GDM1 (cell line): Measurements from ENCODE around the gene CAPS.

Source experiments
- DNase-seq: peaks from one replicate; lab custom pipeline; 2025; lab: John Stamatoyannopoulos, UW

The CAPS gene

DNA sequence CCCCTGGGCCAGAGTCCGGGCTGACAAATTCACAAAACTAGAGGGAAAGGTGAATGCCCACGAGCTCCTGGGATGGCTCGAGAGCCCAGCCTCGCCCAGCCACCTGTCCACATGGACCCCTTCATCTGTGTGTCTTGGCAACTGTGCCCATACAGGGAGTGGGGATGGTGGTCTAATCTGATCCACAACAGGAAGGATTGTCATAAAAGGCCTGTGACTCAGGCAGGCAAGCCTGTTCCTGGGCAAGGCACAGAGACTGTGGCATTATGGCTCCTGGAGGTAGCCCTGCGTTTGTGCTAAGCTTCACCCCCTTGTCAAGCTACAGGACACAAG is 20.0 kb downstream of the CAPS start:
- DNase-seq, result no peak

DNA sequence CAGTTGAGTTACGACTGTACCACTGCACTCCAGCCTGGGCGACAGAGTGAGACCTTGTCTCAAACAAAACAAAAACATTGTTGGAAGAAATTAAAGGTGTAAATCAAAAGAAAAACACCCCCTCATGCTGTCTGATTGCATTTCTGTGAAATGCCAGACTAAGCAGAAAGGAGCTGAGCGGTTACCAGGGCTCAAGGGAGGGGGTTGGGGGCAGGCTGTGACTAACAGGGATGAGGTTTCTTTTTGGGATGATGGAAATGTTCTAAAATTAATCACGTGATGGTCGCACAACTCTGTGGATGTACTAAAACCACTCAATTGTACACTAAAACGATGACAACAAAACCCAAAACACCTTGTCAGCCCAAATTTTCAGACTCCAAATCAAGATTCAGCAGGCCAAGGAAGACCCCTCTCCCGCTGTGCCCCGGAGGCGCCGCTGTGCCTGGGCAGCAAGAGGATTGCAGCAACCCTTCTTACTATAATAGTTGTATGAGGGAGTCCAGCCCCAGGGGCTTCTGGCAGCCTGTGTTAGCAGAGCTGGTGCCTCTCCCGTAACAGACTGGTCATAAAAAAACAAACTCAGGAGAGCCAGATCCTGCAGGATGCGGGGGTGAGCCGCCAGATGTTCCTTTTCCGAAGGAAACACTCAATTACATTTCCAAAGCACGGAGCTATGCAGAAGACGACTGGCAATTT is 20.9 kb downstream of the CAPS start:
- DNase-seq, result no peak

DNA sequence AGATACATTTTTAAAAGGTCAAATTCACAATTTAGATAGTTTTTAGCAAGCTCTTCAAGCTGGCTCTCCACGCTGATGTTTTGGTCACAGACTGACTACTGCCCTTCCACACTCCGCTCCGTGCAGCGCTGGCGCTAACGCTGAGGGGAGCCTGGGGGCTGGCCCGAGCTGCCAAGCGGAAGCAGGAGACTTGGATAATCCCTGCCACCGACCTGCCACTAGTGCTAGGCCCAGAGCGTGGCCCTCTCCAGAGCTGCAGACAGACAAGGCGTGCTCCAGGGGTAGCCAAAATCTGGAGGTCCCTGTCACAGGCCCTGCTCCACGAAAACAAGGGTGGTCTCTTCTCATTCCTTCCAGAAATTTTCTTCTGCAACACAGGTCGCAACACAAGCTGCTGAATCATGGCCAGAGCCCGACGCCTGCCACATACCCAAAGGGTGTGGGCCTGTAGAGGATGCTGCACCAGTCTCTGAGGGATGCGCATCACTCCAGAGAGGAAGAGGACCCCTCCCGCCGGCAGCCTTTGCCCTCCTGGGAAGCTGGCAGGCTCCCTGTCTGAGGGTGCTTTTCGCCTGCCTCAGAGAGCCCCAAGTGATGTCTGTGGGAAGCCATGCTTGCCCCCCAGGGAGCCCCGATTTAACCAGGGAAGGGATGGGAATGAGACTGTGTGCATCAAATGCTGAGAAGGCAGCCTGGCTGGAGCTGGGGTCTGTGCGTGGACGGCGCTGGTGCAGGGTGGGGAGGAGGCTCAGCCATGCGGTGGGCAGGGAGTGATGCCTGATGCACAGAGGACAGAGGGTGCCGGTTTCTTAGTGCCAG is 21.6 kb downstream of the CAPS start:
- DNase-seq, result no peak

DNA sequence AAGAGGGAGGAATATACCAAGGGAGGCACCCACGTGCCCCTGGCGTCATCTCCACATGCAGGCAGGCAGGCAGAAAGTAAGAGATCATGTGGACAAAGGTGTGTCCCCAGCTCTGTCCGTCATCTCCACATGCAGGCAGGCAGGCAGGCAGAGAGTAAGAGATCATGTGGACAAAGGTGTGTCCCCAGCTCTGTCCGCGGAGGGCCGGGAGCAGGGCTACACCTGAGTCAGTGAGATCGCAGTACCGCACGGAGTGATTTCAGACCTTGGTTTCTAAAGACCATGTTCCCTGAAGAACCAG is 22.2 kb downstream of the CAPS start:
- no peak for DNase-seq

DNA sequence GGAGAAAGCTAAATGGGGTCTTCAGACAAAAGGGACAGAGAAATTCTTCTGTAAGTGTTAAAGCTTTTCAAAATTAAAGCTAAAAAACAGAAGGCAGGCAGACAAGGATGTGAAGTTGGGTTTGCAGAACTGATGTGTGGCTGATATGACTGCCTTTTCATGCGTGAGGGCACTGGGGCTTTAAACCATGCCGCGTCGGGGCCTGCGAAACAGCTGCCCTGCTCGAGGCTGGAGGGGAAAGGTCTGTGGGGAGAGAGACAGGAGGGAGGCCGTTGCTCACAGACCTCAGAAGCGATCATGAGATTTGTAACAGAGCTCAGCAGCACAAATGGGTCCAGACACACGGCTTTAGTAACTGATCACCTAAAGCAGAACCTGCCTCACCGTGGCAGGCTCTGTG is 23.5 kb downstream of the CAPS start:
- DNase-seq, result no peak

DNA sequence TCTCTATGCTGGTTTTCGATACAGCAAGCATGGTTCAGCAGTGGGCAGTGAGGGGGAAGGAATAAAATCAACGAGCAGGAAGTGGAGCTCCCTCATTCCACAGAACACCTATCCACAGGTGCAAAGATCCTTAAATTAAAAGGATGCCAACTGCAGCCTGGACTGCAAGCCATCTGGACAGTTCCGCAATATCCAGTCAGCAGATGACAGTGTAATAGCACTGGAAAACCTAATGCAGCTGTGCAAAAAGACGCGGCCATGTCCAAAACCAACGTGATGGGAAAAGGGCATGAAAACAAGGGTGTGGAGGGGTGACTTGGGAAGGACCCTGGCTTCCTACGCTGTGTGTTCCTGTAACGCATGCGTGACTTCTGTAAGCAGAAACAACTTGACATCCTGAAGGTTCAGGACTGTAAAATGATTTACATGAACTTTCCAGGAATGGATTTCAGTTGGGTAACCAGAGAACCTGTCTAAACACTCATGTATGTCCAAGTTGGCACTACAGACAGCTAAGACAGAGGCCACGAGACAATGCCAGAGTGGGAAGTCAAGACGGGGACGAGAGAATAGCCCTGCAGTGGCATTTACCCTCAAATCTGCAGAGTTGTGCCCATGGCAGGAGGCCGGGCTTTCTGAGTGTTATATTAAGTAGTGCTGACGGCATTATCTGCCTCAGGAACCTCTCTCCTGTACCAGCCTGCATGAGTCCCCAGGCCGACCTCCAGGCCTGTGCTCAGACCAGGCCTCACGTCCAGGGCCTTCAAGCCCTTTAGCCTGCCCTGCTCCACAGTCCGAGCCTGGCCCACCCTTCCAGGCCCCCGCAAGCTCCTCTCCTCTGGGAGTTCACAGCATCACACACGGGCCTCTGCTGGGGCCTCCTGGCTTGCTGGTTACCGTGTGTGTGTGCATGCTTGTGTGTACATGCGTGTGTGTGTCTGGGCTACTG is 26.5 kb downstream of the CAPS start:
- DNase-seq, result no peak

DNA sequence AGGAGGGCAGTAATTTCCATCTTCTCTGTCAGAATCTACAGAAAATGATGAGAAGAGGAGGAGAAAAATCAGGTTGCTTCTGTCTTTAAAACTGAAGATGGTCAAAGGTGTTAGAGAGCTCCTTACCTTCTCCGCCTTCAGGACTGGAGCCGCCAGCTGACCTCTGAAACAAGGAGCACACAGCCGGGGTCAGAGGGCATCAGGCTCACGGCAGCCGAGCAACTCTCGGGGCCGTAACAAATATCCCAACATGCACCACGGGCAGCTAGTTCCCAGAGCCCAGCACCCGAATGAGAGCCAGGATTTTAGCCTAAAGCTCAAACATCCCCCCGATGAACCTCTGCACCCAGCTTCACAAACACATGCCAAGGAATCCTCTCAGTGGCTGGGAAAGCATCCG is 27.6 kb downstream of the CAPS start:
- DNase-seq, result no peak

DNA sequence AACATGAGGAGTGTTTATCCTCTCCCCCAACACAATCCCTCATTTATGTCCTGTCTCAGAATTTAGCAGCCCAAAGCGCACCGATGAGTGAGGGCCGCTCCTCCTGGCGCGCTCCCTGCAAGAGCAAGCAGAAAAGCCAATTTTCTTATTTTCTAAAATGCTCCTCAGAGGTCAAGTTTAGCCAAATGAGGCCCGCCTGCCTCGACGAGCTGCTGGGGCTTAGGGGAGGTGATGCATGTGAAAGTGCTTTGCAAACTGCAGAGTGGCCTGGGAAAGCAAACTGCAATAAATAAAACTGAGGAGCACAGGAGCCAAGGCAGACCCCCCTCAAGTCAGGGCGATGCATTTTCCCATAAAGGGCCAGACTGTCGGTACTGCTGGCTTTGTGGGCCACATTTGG is 29.0 kb downstream of the CAPS start:
- DNase-seq, result no peak

DNA sequence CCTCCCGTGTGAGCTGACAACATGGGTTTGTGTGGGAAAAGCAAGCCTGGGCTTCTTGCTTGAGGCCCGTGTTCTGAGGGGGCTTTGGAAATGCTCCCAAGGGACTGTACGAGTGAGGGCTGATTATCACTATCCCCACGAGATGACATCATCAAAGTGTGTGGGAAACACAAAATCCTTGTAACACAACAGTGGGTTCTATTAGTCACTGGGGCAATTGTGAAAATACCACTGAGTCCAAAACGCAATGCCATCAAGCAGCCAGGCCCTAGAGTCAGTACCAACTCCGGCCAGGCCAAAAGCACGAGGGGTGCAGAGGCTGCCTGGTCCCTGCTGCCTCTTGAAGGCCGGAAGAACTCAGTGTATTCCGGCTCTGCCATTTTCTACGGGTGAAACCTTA is 29.6 kb downstream of the CAPS start:
- no peak for DNase-seq

DNA sequence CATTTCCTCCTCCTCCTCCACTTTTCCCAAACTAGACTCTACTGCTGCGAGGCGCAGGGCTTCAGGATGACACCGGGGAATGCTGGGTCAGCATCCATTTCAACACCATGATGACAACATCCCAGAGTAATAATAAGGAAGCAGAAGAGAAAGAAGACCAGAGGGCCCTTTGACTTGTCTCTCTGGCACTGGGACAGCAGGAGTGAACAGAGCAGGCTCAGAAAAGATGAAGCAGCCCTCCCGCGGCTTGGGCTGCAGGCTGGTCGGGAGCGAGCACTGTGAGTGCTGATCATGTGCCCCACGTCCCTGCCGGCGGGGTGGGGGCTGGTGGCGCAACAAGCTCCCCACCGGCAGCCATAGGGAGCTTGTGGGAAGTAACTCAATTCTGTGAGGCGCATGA is 33.4 kb downstream of the CAPS start:
- no peak for DNase-seq

DNA sequence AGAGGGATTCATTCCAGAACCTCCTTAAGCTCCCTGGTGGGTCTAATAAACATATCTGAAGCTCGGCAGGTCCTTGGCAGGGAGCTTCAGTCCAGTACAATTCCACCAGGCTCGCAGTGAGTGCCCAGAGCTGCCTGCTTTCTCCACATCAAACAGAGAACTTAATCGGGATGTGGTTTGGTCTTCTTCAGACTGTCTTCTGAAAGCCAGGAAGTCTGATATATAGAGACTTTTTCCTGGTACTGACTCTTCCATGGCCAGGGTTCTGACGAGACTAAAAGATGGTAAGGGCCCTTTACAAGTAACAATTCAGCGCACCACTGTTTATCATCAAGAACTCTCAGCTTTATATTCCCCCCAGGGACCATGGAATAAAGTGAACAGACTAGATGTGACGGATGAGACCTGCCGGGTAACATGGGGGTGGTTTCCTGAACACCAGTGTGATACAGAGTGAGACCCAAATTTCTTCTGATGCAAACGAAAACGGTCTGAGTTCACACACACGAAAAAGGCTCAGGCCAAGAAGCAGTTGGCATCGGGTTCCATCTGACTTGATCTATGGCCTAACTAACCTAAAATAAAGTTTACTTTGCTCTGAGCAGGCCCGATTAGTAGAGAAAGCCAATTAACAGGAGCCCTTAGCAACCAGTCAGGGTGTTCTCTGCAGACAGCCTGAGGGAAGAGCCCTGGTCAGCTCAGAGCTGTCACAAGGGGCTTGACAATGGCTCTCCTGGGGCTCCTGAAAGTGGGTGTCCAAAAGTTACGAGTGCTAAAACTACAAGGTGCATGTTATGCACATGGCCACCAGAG is 34.9 kb downstream of the CAPS start:
- no peak for DNase-seq

DNA sequence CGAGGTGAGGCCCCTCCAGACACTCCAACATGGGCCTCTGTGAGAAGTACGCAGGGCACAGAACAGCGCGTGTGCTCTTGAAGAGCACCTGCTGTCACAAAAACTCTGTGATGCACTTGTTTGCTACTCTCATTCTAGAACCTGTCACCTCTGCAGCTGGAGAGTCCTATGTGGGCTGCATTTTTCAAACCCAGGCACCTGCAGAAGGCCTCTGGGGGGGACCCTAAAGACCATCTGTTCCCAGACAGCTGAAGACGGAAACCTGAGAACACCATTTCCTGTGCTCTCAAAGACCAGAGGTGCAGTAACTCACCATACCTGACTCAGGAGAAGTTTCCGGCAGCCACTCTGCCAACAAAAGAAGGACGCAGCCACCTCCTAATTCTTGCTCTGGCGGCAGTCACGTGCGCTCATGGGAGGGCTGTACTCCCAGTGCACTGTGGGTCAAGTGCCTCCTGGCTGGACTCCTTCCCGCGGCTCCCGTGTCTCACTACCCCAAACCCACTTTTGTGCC is 35.8 kb downstream of the CAPS start:
- no peak for DNase-seq

DNA sequence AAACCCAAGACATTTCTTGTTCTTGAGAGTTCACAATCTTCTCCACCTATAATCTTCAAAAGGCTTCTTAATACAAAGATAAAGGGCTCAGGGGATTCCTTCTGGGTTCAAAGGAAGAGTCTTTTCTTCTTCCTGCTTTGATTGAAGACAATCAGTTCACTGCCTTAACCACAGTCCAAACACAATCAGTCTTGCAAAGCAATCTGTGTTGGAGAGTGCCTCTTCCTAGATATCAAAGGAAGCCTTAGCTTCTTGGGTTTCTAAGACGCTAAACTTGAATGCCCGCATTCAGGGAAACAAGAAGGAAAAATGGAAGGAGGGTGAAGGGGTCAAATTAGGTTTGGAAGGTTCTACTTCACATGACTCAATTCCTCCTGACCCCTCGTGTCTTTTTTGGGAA is 36.7 kb downstream of the CAPS start:
- DNase-seq, result no peak

DNA sequence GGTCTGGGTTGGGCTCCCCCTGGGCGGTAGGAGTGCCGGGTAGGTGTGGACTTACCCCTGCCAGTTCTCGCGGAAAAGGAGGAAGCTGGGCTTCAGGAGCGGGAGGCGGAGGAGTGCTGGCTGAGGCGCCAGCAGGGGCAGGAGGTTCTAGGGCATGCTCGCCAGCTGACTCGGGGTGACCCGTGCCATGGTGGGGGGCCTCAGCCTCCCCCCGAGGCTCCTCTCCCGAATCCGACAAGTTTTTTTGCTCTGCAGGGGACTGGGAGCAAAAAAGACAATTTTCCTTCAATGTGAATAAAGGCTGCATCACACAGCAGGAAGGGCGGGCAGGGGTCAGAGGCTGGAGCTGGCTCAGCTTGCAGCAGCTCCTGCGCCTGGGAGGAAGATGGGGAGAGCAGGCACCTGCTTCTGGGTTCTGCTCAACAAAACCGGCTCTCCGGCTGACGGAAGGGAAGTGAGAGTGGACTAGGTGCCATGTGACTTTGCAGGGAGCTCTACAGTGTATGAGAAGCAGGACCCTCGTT is 37.3 kb downstream of the CAPS start:
- no peak for DNase-seq

DNA sequence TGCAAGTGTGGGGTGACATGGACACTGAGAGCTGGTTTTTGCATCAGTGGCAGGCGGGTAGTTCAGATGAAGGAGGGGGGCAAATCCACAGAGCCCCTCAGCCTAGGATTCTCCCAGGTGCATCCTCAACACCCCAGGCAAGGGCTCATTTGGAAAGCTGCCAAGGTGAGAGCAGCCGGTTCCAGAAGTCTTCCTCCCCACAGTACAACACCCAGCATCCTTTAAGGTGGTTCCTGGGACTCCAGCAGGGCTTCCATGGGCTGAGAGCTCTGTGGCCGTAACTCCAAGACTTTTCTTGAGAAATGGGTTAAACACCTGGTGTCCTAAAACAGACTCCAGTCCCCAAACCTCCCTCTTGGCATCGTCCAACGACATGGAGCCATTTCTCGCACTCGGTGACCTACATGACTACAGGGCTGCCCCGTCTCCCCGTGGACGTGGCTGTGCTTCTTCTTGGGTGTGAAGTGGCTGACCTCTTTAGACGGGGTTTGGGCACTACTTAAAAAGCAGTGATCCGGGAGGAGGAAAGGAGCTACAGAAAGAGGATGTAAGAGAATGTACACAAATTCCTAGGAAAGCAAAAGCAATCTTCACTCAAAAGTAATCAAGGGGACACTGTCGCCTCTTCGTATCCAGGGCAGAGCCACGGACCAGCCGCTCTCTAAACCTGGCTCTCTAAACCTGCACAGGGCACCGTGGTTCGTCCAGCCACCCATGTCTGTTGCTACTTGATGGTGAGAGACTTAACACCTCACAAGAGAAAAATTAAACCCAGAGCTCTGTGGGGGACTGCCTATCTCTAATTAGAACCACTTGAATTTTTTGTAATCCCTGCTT is 38.4 kb downstream of the CAPS start:
- no peak for DNase-seq

DNA sequence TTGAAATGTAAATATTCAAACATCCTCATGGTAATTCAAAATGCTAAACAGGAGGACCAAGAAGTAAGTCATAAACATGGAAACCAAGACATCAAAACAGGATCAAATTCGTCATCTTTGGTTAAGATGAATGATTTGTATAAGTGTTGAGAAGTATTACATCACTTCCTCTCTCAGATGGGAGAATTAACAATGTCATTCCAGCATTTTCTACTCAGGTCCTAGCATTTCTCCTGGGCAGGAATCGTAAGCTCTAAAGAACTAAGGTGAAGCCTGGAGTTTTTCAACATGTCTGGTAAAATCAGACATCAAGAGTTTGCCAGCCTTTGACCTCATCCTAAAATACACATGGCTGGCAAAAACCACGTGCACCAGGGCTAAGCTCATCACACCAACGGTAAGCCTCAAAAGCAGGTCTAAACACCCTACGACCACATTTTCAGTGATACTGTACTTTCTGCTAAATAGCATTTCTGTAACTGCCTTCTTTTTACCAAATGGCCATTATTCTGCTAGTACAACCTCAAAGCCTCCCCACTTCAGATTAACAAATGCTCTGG is 39.1 kb downstream of the CAPS start:
- no peak for DNase-seq

DNA sequence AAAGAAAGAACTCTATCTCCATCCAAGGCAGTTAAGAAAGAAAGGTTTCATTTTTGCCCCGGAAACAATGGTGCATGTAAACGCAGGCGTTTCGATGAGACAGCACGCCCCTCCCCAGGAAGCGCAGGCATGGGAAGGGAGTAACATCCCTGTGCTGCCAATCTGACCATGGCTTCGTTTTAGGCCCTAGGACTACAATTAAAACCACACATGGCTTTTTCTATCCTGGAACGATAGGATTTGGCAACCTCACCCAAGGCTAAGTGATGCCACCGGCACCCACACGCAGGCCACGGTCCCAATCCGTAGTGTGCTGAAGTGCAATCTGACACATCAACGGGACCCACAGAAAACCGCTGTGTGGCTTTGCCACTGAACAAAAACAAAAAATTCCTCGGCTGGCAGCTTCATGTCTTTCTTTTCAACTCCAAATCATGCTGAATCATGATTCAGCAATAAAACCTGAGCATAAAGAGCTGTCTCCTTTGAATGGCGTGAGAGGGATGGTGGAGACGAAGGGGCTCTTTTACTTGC is 39.7 kb downstream of the CAPS start:
- no peak for DNase-seq

DNA sequence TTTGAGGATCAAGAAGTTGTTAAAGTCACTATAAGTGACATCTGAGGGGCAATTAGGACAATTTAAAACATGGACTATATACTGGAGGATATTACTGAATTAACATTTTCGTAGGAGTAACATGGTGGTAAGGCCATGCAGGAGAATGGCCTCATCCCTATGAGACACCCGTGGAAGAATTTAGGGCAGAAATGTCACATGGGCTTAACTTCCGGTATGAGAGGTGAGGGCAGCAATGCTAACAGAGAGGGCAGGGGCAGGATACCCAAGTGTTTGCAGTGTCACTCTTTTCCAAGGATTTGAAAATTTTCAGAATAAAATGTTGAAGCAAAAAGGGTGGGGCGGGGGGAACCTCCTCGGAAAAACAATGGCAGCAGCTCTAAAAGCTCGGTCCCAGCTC is 40.2 kb downstream of the CAPS start:
- DNase-seq, result no peak

DNA sequence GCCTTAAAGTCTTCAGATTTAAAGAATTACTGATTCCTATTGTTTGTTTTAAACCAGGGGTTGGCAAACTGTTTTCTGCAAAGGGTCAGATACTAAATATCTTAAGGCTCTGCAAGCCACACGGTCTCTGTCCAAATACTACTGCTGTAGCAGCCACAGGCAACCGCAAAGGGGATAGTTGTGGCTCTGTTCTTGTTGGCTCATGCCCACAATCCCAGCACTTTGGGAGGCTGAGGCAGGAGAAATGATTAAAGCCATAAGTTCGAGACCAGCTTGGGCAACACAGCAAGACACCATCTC is 41.5 kb downstream of the CAPS start:
- DNase-seq, result no peak

DNA sequence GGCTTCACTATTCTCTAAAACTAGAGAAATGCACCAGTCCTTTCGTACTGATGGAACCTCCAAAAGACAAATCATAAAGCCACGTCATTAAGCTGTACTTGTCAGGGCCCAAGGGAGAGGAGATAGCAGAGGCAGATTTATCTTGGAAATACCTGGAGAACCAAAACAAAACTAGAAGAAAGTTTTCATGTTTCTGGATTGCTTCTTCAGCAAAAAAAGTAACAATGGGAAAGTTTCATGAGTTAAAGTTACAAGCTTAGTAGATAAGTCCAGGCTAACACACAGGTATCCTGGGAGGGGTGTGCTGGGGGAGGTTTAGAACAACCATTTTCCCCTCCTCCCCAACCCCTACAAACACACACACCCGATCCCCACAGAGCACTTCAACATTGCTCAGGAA is 42.3 kb downstream of the CAPS start:
- DNase-seq, result no peak
